SK-N-SH treated with all-trans-retinoic acid at 6 μM for 48 hours (cell line): ENCODE results near the gene CTIF.
A peak's percentile ranks its signal among the peaks of the same experiment; 100 is the strongest.

Experiments
- ATAC-seq: fragments of 200-7000 bp; cut with Tn5 transposase; 3 replicates; pipeline ENCODE4 v1.9.1; 2020; ENCODE audit warnings: mild to moderate bottlenecking, moderate library complexity
- ARNTL ChIP-seq: fragments of 450-650 bp; formaldehyde crosslinking; IDR thresholded peaks from 2 replicates; pipeline ENCODE4 v1.5.0; 2020; ENCODE audit warnings: low read depth, mild to moderate bottlenecking, moderate library complexity, borderline replicate concordance
- BACH2 ChIP-seq: fragments of 250-450 bp; sonication (Bioruptor Pico); IDR thresholded peaks from 2 replicates; pipeline ENCODE4 v1.9.0; 2021; ENCODE audit warnings: mild to moderate bottlenecking, borderline replicate concordance
- CSDC2 ChIP-seq: fragments of 250-450 bp; sonication (Bioruptor Pico); IDR thresholded peaks from 2 replicates; pipeline ENCODE4 v1.5.0; 2020; ENCODE audit warnings: mild to moderate bottlenecking, moderate library complexity
- ESRRG ChIP-seq: fragments of 250-450 bp; sonication (Bioruptor Pico); IDR thresholded peaks from 2 replicates; pipeline ENCODE4 v1.6.1; 2021; ENCODE audit warnings: mild to moderate bottlenecking
- ISL1 ChIP-seq: fragments of 250-450 bp; sonication (Bioruptor Pico); IDR thresholded peaks from 2 replicates; pipeline ENCODE4 v2.1.2; 2022; ENCODE audit warnings: mild to moderate bottlenecking, moderate library complexity
- PATZ1 ChIP-seq: fragments of 250-450 bp; sonication (Bioruptor Pico); IDR thresholded peaks from 2 replicates; pipeline ENCODE4 v1.8.0; 2020; ENCODE audit warnings: mild to moderate bottlenecking, moderate library complexity, borderline replicate concordance
- PPARA ChIP-seq: fragments of 250-450 bp; sonication (Bioruptor Pico); IDR thresholded peaks from 2 replicates; pipeline ENCODE4 v1.5.0; 2020; ENCODE audit warnings: mild to moderate bottlenecking, borderline replicate concordance
- SNAI2 ChIP-seq: fragments of 250-450 bp; sonication (Bioruptor Pico); IDR thresholded peaks from 2 replicates; pipeline ENCODE4 v1.5.0; 2020; ENCODE audit warnings: mild to moderate bottlenecking, moderate library complexity
- TCF4 ChIP-seq: fragments of 250-450 bp; sonication (Bioruptor Pico); IDR thresholded peaks from 2 replicates; pipeline ENCODE4 v1.8.0; 2021; ENCODE audit warnings: mild to moderate bottlenecking, moderate library complexity, borderline replicate concordance
- TOX ChIP-seq: fragments of 250-450 bp; sonication (Bioruptor Pico); IDR thresholded peaks from 2 replicates; pipeline ENCODE4 v1.8.0; 2021; ENCODE audit warnings: mild to moderate bottlenecking, moderate library complexity, borderline replicate concordance
- ZFP3 ChIP-seq: fragments of 250-450 bp; sonication (Bioruptor Pico); IDR thresholded peaks from 2 replicates; pipeline ENCODE4 v1.5.0; 2020; ENCODE audit warnings: mild to moderate bottlenecking, moderate library complexity
- ZFP30 ChIP-seq: fragments of 450-650 bp; formaldehyde crosslinking; IDR thresholded peaks from 2 replicates; pipeline ENCODE4 v1.5.0; 2022; ENCODE audit warnings: mild to moderate bottlenecking, moderate library complexity
- ZNF565 ChIP-seq: fragments of 450-650 bp; formaldehyde crosslinking; conservative IDR thresholded peaks from 2 replicates; pipeline ENCODE4 v1.5.0; 2020; ENCODE audit warnings: low read depth, mild to moderate bottlenecking, moderate library complexity
- ZNF8 ChIP-seq: fragments of 450-650 bp; formaldehyde crosslinking; IDR thresholded peaks from 2 replicates; pipeline ENCODE4 v1.5.0; 2020; ENCODE audit warnings: mild to moderate bottlenecking, moderate library complexity
- TF ChIP-seq, protein P1 (sequence below): fragments of 250-450 bp; sonication (Bioruptor Pico); IDR thresholded peaks from 2 replicates; pipeline ENCODE4 v1.5.1; 2021; ENCODE audit warnings: mild to moderate bottlenecking, moderate library complexity
- TF ChIP-seq, protein P2 (sequence below): fragments of 250-450 bp; sonication (Bioruptor Pico); IDR thresholded peaks from 2 replicates; pipeline ENCODE4 v1.8.0; 2021; ENCODE audit warnings: low read depth, mild to moderate bottlenecking, moderate library complexity, borderline replicate concordance

CTIF gene

DNA sequence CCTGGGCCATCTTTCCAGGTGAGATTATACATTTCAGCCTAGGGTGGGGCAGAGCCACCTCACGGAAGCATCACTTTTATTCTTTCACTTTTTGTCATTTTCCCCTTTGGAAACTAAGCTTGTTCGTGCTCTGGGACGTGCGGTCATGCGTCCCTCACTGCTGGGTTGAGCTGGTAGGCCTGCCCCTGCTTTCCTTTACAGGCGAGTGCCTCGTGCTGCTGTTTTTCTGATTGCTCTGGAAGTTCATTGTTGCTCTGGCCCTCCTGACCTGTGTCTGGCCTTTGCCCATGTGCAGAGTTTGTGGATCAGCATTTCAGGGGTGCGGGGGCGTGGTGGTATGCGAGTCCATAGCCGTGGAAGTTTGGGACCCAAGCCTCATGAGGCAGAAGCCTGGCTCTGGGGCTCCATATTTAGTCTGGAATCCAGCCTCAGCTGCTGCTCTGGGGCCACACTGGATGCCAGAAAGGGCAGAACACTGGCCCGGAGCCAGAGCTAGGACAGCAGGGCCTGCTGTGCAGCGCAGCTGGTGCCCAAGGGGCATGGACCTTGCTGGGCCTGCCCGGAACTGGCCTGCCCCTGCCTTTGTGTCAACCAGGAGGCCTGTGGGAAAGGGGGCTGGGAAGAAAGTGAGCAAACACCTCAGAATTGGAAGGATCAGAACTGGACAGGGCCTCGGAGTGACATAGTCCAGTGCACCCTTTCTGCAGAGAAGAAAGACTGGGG, 51.1 kb downstream of the CTIF start:
- TF ChIP-seq, protein P1, sequence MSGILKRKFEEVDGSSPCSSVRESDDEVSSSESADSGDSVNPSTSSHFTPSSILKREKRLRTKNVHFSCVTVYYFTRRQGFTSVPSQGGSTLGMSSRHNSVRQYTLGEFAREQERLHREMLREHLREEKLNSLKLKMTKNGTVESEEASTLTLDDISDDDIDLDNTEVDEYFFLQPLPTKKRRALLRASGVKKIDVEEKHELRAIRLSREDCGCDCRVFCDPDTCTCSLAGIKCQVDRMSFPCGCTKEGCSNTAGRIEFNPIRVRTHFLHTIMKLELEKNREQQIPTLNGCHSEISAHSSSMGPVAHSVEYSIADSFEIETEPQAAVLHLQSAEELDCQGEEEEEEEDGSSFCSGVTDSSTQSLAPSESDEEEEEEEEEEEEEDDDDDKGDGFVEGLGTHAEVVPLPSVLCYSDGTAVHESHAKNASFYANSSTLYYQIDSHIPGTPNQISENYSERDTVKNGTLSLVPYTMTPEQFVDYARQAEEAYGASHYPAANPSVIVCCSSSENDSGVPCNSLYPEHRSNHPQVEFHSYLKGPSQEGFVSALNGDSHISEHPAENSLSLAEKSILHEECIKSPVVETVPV (CRISPR knock-in tag) = no peak
- TF ChIP-seq BACH2 (CRISPR knock-in tag) (no peak), SNAI2 (CRISPR knock-in tag) (no peak), PATZ1 (no peak), ARNTL (CRISPR knock-in tag) (no peak), PPARA (no peak), CSDC2 (CRISPR knock-in tag) (no peak), TCF4 (CRISPR knock-in tag) (no peak), ZFP3 (CRISPR knock-in tag) (no peak)
- TF ChIP-seq, protein P2, sequence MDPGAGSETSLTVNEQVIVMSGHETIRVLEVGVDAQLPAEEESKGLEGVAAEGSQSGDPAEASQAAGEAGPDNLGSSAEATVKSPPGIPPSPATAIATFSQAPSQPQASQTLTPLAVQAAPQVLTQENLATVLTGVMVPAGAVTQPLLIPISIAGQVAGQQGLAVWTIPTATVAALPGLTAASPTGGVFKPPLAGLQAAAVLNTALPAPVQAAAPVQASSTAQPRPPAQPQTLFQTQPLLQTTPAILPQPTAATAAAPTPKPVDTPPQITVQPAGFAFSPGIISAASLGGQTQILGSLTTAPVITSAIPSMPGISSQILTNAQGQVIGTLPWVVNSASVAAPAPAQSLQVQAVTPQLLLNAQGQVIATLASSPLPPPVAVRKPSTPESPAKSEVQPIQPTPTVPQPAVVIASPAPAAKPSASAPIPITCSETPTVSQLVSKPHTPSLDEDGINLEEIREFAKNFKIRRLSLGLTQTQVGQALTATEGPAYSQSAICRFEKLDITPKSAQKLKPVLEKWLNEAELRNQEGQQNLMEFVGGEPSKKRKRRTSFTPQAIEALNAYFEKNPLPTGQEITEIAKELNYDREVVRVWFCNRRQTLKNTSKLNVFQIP (CRISPR knock-in tag) = no peak
- peak; percentile 57 for ATAC-seq

DNA sequence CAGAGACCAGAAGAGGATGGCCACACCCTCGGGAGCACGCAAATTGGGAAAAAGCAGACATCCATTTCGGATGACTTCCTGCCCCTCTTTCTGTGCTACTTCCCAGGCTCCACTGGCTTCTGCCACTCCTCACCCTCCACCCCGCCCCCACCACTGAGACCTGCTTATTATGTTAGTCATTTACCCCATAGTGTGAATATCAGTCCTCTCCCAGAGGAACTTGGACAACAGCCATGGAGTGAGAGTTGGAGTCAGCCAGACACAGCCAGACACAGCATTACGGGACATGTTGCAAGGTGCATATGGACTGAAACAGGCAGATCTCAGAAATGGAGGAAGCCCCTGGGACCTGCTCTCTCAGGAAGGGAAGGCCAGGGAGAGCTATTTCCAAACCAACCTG, 51.8 kb downstream of the CTIF start:
- peak; percentile 57 for ATAC-seq
- TF ChIP-seq ZNF8 (no peak), ZFP3 (CRISPR knock-in tag) (no peak), TOX (CRISPR knock-in tag) (no peak), ARNTL (CRISPR knock-in tag) (no peak), ISL1 (CRISPR knock-in tag) (no peak), CSDC2 (CRISPR knock-in tag) (no peak)

GRCh38 chr18:48592540-48593171, 53.8 kb downstream of the CTIF start:
- no peak for ATAC-seq
- TF ChIP-seq BACH2 (CRISPR knock-in tag) = no peak
- TF ChIP-seq ZFP30 (CRISPR knock-in tag) = no peak
- no peak for TF ChIP-seq TOX (CRISPR knock-in tag)
- TF ChIP-seq CSDC2 (CRISPR knock-in tag) = no peak
- TF ChIP-seq, all 23 proteins: peak for 0

DNA sequence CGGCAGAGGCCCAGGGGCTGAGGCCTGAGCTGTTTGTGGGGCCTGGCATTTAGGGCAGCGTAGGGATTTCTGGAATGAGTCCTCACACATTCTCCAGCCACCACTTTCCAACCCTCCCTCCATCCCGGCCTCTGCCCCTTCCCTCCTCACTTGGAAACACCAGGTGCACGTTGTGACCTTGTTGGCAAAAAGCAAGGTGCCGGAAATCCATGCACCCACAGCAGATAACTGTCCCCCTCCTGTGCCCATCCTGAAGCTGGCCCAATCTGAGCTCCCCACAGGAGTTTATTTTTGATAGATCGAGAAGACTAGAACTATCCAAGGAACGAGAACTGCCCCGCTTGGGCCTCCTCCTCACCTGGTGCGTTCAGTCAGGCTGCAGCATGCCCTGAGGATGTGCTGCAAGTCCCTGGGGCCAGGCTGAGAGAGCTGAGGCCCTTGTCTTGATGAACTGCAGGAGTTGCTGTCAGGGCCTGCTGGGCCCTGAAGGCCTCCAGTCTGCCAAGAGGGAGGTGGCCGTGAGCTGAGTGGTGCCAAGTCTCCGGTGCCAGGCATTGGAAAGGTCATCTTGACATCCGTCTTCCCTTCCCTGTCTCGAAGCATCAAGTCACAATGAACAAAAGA, 55.8 kb downstream of the CTIF start:
- TF ChIP-seq BACH2 (CRISPR knock-in tag) = no peak
- TF ChIP-seq ZFP30 (CRISPR knock-in tag) = no peak
- TF ChIP-seq, protein P2 (CRISPR knock-in tag) = no peak
- no peak for TF ChIP-seq ZNF565 (CRISPR knock-in tag)
- no peak for TF ChIP-seq ARNTL (CRISPR knock-in tag)
- no peak for TF ChIP-seq ZFP3 (CRISPR knock-in tag)
- ATAC-seq = no peak

- TF ChIP-seq TCF4 (CRISPR knock-in tag) (no peak), ESRRG (CRISPR knock-in tag) (no peak), PATZ1 (no peak)
Measured at GRCh38 chr18:48595703-48596218, 56.9 kb downstream of the CTIF start.

More at GRCh38 chr18:48595703-48596218, 56.9 kb downstream of the CTIF start:
- ATAC-seq = no peak
